Panc1 (cell line): Measurements from ENCODE around the gene DBX2. TPM values are rescaled to one million over a fixed set of nuclear protein-coding genes. Genes with fewer than 3 reads are reported as not detected.

Source experiments
- ATAC-seq: fragments of 200-7000 bp; cut with Tn5 transposase; 2 replicates; pipeline ENCODE4 v1.9.1; 2020; ENCODE audit warnings: mild to moderate bottlenecking, moderate library complexity
- BruUV-seq: library from RNA; stranded (reverse); fragments of 400-500 nt; replicated peaks from 2 replicates; lab custom pipeline; 2021; lab: Mats Ljungman, UMichigan
- CTCF ChIA-PET: fragments of 300-600 bp; sonication (Branson Sonifier 250); formaldehyde crosslinking; loops from one replicate; lab custom pipeline; 2022; ENCODE audit warnings: antibody characterized with exemption; lab: Charles Lee
- POLR2A ChIA-PET: fragments of 300-600 bp; sonication (Branson Sonifier 250); formaldehyde crosslinking; loops from one replicate; lab custom pipeline; 2022; ENCODE audit warnings: antibody characterized with exemption; lab: Charles Lee
- DNase-seq: peaks from one replicate; pipeline ENCODE4 v3.0.0-alpha.2; 2010; ENCODE audit warnings: low read depth, low spot score
- H3K27ac ChIP-seq: 2 replicates; pipeline ENCODE4 v1.5.1; 2011; ENCODE audit warnings: mild to moderate bottlenecking, low read length, inconsistent platforms
- H3K27me3 ChIP-seq: fragments of 200-500 bp; sonication (Bioruptor generic); 2 replicates; pipeline ENCODE4 v1.6.0; 2014; ENCODE audit warnings: low read length, inconsistent platforms; ENCODE audit not compliant: control insufficient read depth, insufficient read depth
- H3K36me3 ChIP-seq: fragments of 200-500 bp; sonication (Bioruptor generic); 2 replicates; pipeline ENCODE4 v1.5.1; 2014; ENCODE audit warnings: inconsistent platforms, mild to moderate bottlenecking, low read length, moderate library complexity; ENCODE audit not compliant: control insufficient read depth, insufficient read depth
- H3K4me1 ChIP-seq: 2 replicates; pipeline ENCODE4 v1.5.1; 2011; ENCODE audit warnings: inconsistent platforms, mild to moderate bottlenecking, low read length, moderate library complexity; ENCODE audit not compliant: control insufficient read depth, insufficient read depth
- H3K4me3 ChIP-seq, 2 experiments: 2 replicates each; pipeline ENCODE4 v1.5.1; 2011 to 2012; ENCODE audit warnings: low read depth in 2 of 2, low read length in 2 of 2, mild to moderate bottlenecking in 2 of 2, inconsistent platforms in 1 of 2, moderate library complexity in 1 of 2
- H3K9me3 ChIP-seq: fragments of 200-500 bp; sonication (Bioruptor generic); 2 replicates; pipeline ENCODE4 v1.5.1; 2014; ENCODE audit warnings: low read depth, mild to moderate bottlenecking, inconsistent platforms, low read length, moderate library complexity; ENCODE audit not compliant: control insufficient read depth, insufficient read depth
- CTCF ChIP-seq: fragments of 450-650 bp; IDR thresholded peaks from 2 replicates; pipeline ENCODE4 v1.5.1; 2017; ENCODE audit warnings: mild to moderate bottlenecking
- POLR2AphosphoS5 ChIP-seq: IDR thresholded peaks from 2 replicates; pipeline ENCODE4 v1.6.1; 2012; ENCODE audit warnings: mild to moderate bottlenecking, low read depth, low read length, moderate library complexity
- REST ChIP-seq, 2 experiments: IDR thresholded peaks; 2 replicates each; pipeline ENCODE4 v1.6.1; 2011 to 2012; ENCODE audit warnings: low read depth in 2 of 2, control low read depth in 1 of 2, low read length in 1 of 2, mild to moderate bottlenecking in 1 of 2, moderate library complexity in 1 of 2; ENCODE audit not compliant: insufficient read depth in 1 of 2
- SIN3A ChIP-seq: IDR thresholded peaks from 2 replicates; pipeline ENCODE4 v1.6.1; 2012; ENCODE audit warnings: low read depth, mild to moderate bottlenecking, low read length, moderate library complexity, borderline replicate concordance; ENCODE audit not compliant: insufficient read depth
- TCF7L2 ChIP-seq: IDR thresholded peaks from 2 replicates; pipeline ENCODE4 v1.6.1; 2011; ENCODE audit warnings: mild to moderate bottlenecking, low read depth, low read length, inconsistent platforms
- in situ Hi-C: cut with HindIII; loops from 2 replicates; pipeline ENCODE4 v1.10.0; 2016; ENCODE audit warnings: low sequenced_read_pairs, low pct_unique_long_range_greater_than_20kb
- intact Hi-C: fragments of 100-400 bp; cut with micrococcal nuclease; formaldehyde crosslinking; loops from one replicate; pipeline ENCODE4 v1.10.0; 2022; ENCODE audit not compliant: unreplicated experiment
- total RNA-seq: library from RNA; stranded (reverse); gene quantifications from one replicate; pipeline ENCODE4 v1.2.1, GENCODE V29; 2021; ENCODE audit not compliant: unreplicated experiment

Gene DBX2
- total RNA-seq, 1 experiment from 2014 or later = not detected

GRCh38 chr12:45051572-45052125, 750 bp upstream of the DBX2 start:
- Histone ChIP-seq H3K27ac (no peak overlapping the region), H3K4me3 (peak overlapping the region; percentile 36 to 37), H3K9me3 (no peaks in the 10 kb centered on the region), H3K36me3 (no peaks in the 10 kb centered on the region), H3K4me1 (no peaks in the 10 kb centered on the region), H3K27me3 (peaks cover 49% of the 10 kb centered on the region)
- peak; percentile 55 for ATAC-seq
- no peak for TF ChIP-seq SIN3A
- TF ChIP-seq TCF7L2 = no peak
- no peak for TF ChIP-seq POLR2AphosphoS5
- TF ChIP-seq REST (IDR thresholded peaks at IDR 0.05; ENCODE audit: insufficient read depth in 1 of 2, low read depth in 2 of 2, low read length in 1 of 2) = no peak
- TF ChIP-seq CTCF = no peak
- DNase-seq = no peak
- BruUV-seq = no TSS peak
- ChIA-PET POLR2A (no interaction called here), CTCF (no interaction called here)
- intact Hi-C loops = no loop called here
- in situ Hi-C loops = no loop called here

- CTCF ChIA-PET = no interaction called here
- in situ Hi-C loops (no loop called here), intact Hi-C loops (no loop called here)
- TF ChIP-seq SIN3A = no peak
- no TSS peak for BruUV-seq
- Histone ChIP-seq H3K9me3 (no peaks in the 10 kb centered on the region), H3K4me3 (peak overlapping the region in 1 of 2 experiments; percentile 37; a peak in 2 of 4 replicates), H3K27me3 (peaks cover 56% of the 10 kb centered on the region), H3K27ac (no peak overlapping the region), H3K36me3 (no peaks in the 10 kb centered on the region; the same call in 1 of the 2 replicates), H3K4me1 (no peaks in the 10 kb centered on the region)
- DNase-seq (no peak), ATAC-seq (peak; percentile 60)
- POLR2A ChIA-PET = no interaction called here
Measured at GRCh38 chr12:45049912-45050750, 768 bp downstream of the DBX2 start.

DNA sequence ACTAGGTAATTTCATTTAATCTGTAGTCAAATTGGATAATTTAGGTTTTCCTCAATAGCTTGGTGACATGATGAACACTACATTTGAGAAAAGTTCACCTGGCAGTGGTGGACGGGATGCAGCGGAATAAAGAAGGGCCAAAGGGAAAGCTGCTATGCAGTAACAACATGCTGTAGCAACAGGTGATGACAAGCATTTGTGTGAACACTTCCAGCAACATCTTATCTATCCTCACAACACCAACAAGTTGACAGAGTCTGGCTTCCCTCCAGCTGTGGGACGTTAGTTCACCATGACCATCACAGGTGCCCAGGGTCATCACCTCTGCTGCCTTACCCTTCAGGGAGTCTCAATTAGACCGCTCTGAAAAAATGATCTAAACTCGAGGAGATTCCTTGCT, 8.3 kb downstream of the DBX2 start:
- ChIA-PET CTCF (no interaction called here), POLR2A (no interaction called here)
- no TSS peak for BruUV-seq
- Histone ChIP-seq H3K36me3 (no peaks in the 10 kb centered on the region; the same call in 1 of the 2 replicates), H3K4me1 (no peaks in the 10 kb centered on the region), H3K27me3 (peaks cover 18% of the 10 kb centered on the region), H3K4me3 (no peak overlapping the region), H3K9me3 (no peaks in the 10 kb centered on the region), H3K27ac (no peak overlapping the region)
- DNase-seq (no peak), ATAC-seq (no peak)
- in situ Hi-C loops (no loop called here), intact Hi-C loops (no loop called here)
- TF ChIP-seq POLR2AphosphoS5 = no peak
- no peak for TF ChIP-seq SIN3A
- no peak for TF ChIP-seq REST (IDR thresholded peaks at IDR 0.05; ENCODE audit: insufficient read depth in 1 of 2, low read depth in 2 of 2, low read length in 1 of 2)
- TF ChIP-seq CTCF = no peak
- no peak for TF ChIP-seq TCF7L2
